NCI-H82 (cell line): ENCODE data around the gene HMCN1.
"Not testable (repeated sequence)": the region's sequence is repeated elsewhere in the genome, so short reads cannot be mapped to it uniquely, and the experiment has no call there.

Source experiments
- DNase-seq: peaks from one replicate; lab custom pipeline; 2025; lab: John Stamatoyannopoulos, UW

The HMCN1 gene

DNA sequence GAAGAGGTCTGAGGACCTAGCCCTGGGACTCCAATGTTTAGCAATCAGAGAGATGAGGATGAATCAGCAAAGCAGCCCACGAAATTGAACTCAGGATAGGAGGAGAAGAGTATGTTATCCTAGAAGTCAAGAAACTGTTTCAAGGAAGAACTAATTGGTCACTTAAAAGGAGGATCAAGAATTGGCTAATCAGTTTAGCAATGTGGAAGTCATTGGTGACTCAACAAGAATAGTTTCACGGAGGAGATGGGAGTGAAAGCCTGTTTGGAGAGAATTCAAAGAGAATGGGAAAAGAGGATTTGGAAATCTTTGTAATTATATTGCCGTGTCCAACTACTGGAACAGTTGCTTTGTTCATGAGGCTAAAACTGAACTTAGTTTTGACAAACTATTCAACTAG lies 7.4 kb downstream of the HMCN1 start:
- no peak for DNase-seq

DNA sequence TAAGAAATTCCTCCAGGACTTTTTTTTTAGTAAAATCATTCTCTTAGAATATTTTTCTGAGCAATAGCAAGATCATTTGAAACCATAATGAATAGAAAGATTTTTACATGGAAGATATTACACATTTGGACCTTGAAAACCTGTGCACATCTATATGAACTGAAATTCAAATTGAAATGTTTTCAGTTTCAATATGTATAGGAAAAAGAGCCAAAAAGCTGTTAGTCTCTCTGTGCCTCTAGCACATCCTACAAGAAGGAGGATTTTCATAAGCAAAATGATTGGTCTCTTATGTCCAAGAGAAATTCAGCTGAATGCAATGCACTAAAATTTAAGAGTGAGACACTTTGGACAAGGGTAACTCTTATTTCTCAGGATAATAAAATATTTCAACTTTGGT lies 8.2 kb downstream of the HMCN1 start:
- no peak for DNase-seq

DNA sequence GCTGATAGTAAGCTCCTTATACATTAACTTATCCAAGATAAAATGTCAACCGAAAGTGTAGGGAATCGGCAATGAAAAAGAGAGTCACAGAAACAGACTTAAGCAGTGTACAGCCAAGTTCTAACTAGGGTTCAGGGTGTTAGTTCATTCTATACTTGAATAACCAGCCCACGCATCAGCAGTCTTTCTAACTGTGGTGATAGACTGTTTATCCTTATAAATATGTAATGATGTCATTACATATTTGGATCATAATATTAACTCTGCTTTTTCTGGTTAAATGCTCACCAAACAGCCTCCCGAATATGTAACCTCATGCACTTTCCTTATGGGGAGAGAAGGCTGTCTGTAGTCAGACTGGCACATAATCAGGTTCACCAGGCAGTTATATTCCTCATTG lies 11.0 kb downstream of the HMCN1 start:
- DNase-seq = no peak

DNA sequence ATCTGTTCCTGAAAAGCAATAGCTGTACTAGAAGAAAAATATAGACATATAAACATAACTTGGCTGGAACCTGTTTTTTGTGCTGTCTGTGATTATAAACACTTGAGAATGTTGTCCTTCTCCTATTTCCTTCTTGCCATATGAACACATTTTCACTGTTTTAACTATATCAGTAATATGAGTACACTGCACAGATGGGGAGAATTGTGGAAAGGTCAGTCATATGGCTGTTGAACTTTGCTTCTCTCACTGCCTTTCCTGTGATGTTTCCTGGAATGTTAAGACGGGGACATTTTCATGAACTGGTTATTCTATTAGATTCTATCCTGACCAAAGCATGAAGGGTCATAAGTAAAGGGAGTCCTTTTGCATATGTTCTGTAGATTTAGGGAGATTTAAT lies 24.9 kb downstream of the HMCN1 start:
- no peak for DNase-seq

GRCh38 chr1:185761841-185762240 lies 27.6 kb downstream of the HMCN1 start:
- no peak for DNase-seq

DNA sequence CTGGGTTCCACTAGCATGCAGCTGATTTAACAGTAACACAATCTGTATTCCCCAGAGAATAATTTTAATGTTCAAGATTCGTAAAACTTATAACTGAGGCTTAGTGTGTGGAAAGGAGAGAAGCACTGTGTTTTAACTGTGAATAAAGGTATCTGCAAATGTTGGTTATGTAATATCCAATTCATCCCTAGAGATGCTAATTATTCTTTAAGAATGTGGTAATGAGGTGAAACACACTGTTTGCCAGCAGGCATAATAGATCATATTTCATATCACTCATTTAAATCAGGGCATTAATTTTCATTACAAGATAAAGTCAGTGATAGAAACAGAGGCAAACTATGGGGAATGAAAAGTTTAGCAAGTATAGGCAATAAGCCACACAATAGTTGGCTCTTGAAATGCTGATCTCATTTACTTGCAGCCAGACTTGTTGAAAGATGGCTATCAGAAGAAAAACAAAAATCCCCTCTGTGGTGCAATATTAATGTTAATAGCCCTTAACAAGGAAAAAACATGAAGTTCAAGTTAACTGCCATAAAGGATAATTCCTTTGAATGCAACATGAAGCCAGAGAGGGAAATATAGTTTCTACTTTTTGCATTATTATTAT lies 33.4 kb downstream of the HMCN1 start:
- DNase-seq = no peak

- DNase-seq = no peak
These were observed 34.2 kb downstream of the HMCN1 start for GRCh38 chr1:185768371-185768770.

- DNase-seq = no peak
These were observed 34.9 kb downstream of the HMCN1 start for GRCh38 chr1:185769136-185769535.

DNA sequence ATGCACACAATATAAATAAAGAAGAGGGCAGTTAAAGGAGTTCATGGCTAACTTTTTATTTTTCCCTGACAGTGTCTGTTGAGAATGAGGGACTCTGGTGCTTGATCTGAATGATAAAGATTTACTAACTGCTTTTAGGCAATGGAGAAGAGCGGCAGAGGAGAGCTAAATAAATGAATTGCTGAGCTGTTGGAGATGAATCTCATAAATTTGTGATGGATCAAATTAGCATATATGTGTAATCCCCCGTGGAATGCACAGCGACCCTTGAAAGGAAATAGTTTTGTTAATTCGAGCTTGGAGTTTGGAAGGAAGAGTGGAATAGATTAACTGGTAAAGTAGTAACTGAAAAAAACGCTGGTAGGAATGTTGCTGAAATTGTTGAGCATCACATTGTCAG lies 40.2 kb downstream of the HMCN1 start:
- DNase-seq = no peak

GRCh38 chr1:185775501-185775900 lies 41.3 kb downstream of the HMCN1 start:
- peak; percentile 21 for DNase-seq

DNA sequence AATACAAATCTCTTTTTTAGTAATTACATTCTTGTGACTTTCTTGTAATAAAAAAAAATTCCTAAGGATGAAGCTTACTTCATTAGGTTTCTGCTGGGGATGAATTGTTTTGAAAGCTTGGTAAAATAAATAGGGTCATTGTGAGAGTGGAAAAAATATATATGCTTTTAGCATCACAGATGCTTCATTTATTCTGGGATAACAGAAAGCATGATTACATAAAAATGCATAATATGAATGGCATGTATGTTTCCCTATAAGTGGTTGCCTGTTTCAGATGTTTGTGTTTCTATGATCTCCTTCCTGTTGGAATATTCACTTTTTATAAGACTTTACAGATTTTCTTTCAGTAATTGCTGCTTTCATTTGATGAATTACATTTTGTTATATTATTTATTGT lies 42.3 kb downstream of the HMCN1 start:
- no peak for DNase-seq

- DNase-seq = not testable (repeated sequence)
These were observed 49.7 kb downstream of the HMCN1 start for GRCh38 chr1:185783860-185784259.

DNA sequence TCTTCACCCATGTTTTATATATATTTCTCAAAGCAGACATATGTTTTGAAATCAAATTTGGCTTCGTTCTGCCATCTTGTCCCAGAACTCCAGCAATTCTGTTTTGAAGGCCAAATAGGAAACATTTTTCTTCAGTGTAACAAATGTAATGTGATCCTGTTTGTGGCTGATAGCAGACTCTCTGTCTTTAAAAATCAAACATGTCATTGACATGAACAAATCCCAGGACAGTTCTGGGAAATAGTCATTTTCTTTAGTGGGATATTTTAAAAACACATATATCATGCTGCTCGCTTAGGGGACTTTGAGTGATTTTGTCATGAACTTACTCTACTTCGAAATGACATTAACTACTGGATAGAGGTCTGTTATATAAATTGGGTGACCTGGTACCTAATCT lies 51.4 kb downstream of the HMCN1 start:
- no peak for DNase-seq

GRCh38 chr1:185786524-185786923 lies 52.3 kb downstream of the HMCN1 start:
- DNase-seq = no peak

DNA sequence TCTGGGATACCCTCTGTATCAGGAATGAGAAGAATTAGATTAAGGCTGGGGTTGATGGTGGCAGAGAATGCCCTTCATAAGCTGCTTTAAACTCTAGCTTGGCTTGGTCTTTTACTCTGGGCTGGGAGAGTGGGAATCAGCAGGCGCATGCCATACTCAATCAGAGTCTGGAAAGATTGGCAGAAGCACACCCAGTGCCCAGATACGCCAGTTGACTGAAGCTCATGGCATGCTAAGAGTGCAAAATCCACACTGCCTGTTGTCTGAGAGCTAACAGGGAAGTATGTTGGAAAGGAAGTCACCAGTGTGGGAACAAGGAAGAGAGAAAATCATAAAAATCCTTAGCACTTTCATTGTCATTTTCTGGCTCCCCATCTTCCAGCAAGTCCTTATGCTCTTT lies 53.0 kb downstream of the HMCN1 start:
- no peak for DNase-seq

DNA sequence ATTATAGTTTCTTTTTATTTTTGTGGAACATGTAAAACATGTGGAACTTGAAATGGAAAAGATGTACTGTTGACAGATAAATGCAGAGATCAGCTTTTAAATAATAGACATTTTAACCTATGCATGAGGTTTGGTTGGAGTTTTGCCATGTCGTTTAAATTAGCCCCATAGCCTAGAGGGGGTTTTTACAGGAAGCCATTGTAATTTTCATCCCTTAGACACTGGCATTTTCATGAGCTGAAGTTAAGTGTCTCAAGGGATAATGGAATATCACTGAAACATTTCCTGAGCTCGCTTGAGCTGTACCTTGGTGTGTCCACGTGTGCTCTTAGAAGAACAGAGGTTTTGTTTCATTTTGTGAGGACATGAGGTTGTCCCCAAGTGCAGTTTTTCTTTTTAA lies 54.2 kb downstream of the HMCN1 start:
- DNase-seq = no peak

- no peak for DNase-seq
These were observed 55.5 kb downstream of the HMCN1 start for GRCh38 chr1:185789501-185790193.

DNA sequence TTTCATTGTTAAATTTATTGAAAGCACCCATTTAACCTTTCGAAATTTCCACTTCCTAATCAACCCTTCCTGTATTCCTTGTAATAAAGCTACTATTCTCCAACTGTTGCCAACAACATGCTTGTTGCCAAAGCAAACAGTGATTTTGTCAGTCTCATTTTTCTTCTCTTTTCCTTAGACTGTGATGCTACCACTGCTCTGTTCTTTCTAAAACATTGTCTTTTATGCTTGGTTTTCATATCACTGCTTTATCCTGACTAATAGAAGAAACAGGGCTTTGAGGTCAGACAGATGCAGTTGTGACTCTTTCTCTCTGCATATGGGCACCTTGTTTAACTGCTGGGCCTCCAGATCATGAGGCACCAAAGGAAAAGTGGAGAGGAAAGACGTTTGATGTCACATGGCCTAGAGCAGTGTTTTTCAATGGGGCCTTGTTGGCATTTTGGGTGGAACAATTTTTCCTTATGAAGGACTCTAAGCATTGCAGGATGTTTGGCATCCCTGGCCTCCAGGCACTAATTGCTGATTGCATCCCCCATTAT lies 56.1 kb downstream of the HMCN1 start:
- DNase-seq = no peak

- no peak for DNase-seq
These were observed 57.8 kb downstream of the HMCN1 start for GRCh38 chr1:185792040-185792439.

GRCh38 chr1:185794495-185794894 lies 60.3 kb downstream of the HMCN1 start:
- DNase-seq = not testable (repeated sequence)

DNA sequence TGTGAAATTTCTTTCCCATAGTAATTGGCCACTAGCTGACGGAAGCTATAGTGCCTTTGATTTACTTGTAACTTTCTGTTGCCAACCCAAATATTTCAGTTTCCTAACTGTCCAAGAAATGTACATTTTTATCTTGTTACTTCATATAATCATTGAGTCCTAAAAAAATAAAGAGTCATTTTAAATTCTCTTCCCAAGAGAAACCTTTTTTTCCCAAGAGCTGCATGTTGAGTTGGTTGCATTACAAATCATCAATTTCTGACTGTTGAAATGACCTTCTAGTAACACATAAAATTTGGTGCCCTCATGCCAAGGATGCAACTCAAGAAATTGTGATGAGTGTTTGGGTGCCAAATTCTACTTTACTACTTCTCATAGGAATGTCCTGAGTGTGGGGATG lies 61.0 kb downstream of the HMCN1 start:
- no peak for DNase-seq

GRCh38 chr1:185798505-185798904 lies 64.3 kb downstream of the HMCN1 start:
- DNase-seq = no peak

GRCh38 chr1:185803241-185803640 lies 69.0 kb downstream of the HMCN1 start:
- DNase-seq = no peak

GRCh38 chr1:185804206-185804605 lies 70.0 kb downstream of the HMCN1 start:
- DNase-seq = no peak
